GM12878 (cell line): ENCODE results near the gene ABHD8. TPM values are rescaled to one million over a fixed set of nuclear protein-coding genes. Genes with fewer than 3 reads are reported as not detected.

Experiments used
- ATAC-seq: fragments of 200-7000 bp; cut with Tn5 transposase; 3 replicates; pipeline ENCODE4 v1.9.1; 2020; ENCODE audit warnings: mild to moderate bottlenecking, moderate library complexity
- BruUV-seq: library from RNA; stranded (reverse); fragments of 400-500 nt; replicated peaks from 2 replicates; lab custom pipeline; 2021; lab: Mats Ljungman, UMichigan
- CTCF ChIA-PET: fragments of 300-600 bp; sonication (Branson Sonifier 250); formaldehyde crosslinking; extraction: SDS; loops from one replicate; lab custom pipeline; 2021; ENCODE audit warnings: inconsistent platforms; lab: Yijun Ruan, JAX
- POLR2A ChIA-PET: fragments of 350-600 bp; formaldehyde crosslinking; extraction: SDS; loops from one replicate; lab custom pipeline; 2021; ENCODE audit warnings: inconsistent platforms; lab: Charles Lee
- RAD21 ChIA-PET: fragments of 300-600 bp; sonication (Branson Sonifier 250); formaldehyde crosslinking; loops from one replicate; lab custom pipeline; 2023; ENCODE audit warnings: antibody characterized with exemption; ENCODE audit not compliant: unreplicated experiment; lab: Charles Lee
- SMC1A ChIA-PET: fragments of 300-600 bp; sonication (Branson Sonifier 250); formaldehyde crosslinking; loops from one replicate; lab custom pipeline; 2023; ENCODE audit not compliant: unreplicated experiment, uncharacterized antibody; lab: Charles Lee
- DNase-seq: peaks from one replicate; pipeline ENCODE4 v3.0.0-alpha.2; 2011; ENCODE audit warnings: low read depth, low spot score
- FAIRE-seq: peaks from 3 replicates; lab custom pipeline; 2011; peaks lifted over from hg19 to GRCh38; lab: Jason Lieb, UNC
- H2AFZ ChIP-seq: 2 replicates; pipeline ENCODE4 v1.6.0; 2011; ENCODE audit warnings: low read depth, low read length, control low read depth; ENCODE audit not compliant: control insufficient read depth
- H3K27ac ChIP-seq: 2 replicates; pipeline ENCODE4 v1.5.1; 2011; ENCODE audit warnings: control low read depth; ENCODE audit not compliant: control insufficient read depth, insufficient read depth
- H3K27me3 ChIP-seq, 2 experiments: replicated peaks in 1 of 2; 2 replicates each; pipeline versions ENCODE4 v1.6.0 to v1.6.1; 2011; ENCODE audit warnings: low read length in 1 of 2; ENCODE audit not compliant: control insufficient read depth in 2 of 2, insufficient read depth in 2 of 2
- H3K36me3 ChIP-seq, 2 experiments: 2 replicates each; pipeline ENCODE4 v1.5.1; 2011; ENCODE audit warnings: low read length in 1 of 2; ENCODE audit not compliant: control insufficient read depth in 2 of 2, insufficient read depth in 2 of 2
- H3K4me1 ChIP-seq: 2 replicates; pipeline ENCODE4 v1.6.1; 2011; ENCODE audit warnings: mild to moderate bottlenecking, low read length, moderate library complexity, mixed read lengths; ENCODE audit not compliant: control insufficient read depth, insufficient read depth
- H3K4me2 ChIP-seq: 2 replicates; pipeline ENCODE4 v1.6.0; 2011; ENCODE audit warnings: control low read depth; ENCODE audit not compliant: control insufficient read depth, insufficient read depth
- H3K4me3 ChIP-seq: fragments of 200-600 bp; sonication (generic); 2 replicates; pipeline ENCODE4 v1.5.1; 2016
- H3K79me2 ChIP-seq: 2 replicates; pipeline ENCODE4 v1.6.0; 2011; ENCODE audit warnings: low read length; ENCODE audit not compliant: control insufficient read depth, insufficient read depth
- H3K9ac ChIP-seq: 2 replicates; pipeline ENCODE4 v1.8.0; 2011; ENCODE audit warnings: low read length, control low read depth, mixed read lengths; ENCODE audit not compliant: control insufficient read depth, insufficient read depth
- H3K9me3 ChIP-seq: replicated peaks from 3 replicates; pipeline ENCODE4 v1.5.1; 2011; ENCODE audit warnings: mild to moderate bottlenecking, low read length; ENCODE audit not compliant: control insufficient read depth, insufficient read depth
- H4K20me1 ChIP-seq: 2 replicates; pipeline ENCODE4 v1.6.0; 2011; ENCODE audit not compliant: control insufficient read depth, insufficient read depth
- BACH1 ChIP-seq: fragments of 450-650 bp; IDR thresholded peaks from 2 replicates; pipeline ENCODE4 v1.6.1; 2017; ENCODE audit warnings: mild to moderate bottlenecking, borderline replicate concordance
- BCLAF1 ChIP-seq: fragments of 450-650 bp; IDR thresholded peaks from 2 replicates; pipeline ENCODE4 v1.6.1; 2017; ENCODE audit warnings: antibody characterized with exemption, mild to moderate bottlenecking, moderate library complexity
- CTCF ChIP-seq, 3 experiments: IDR thresholded peaks in 2 of 3; conservative IDR thresholded peaks in 1 of 3; 2 replicates each; pipeline ENCODE4 v1.5.1; 2011; ENCODE audit warnings: low read depth in 3 of 3, low read length in 3 of 3, mild to moderate bottlenecking in 3 of 3, control low read depth in 2 of 3, moderate library complexity in 2 of 3, inconsistent platforms in 1 of 3, mixed read lengths in 1 of 3; ENCODE audit not compliant: control insufficient read depth in 2 of 3, insufficient read depth in 1 of 3; ENCODE audit errors: extremely low read depth in 1 of 3
- CUX1 ChIP-seq: IDR thresholded peaks from 2 replicates; pipeline ENCODE4 v1.6.1; 2012; ENCODE audit warnings: improper control_type of control experiment, low read depth, low read length; ENCODE audit not compliant: insufficient replicate concordance
- LARP7 ChIP-seq: fragments of 450-650 bp; IDR thresholded peaks from 2 replicates; pipeline ENCODE4 v1.6.1; 2017; ENCODE audit warnings: mild to moderate bottlenecking
- MTA3 ChIP-seq: IDR thresholded peaks from 2 replicates; pipeline ENCODE4 v1.6.1; 2012; ENCODE audit warnings: low read length, inconsistent platforms, borderline replicate concordance
- WGBS: methylation state at CpG from one replicate; pipeline ENCODE4 v1.1.6; 2016; ENCODE audit warnings: low lambda C conversion rate; ENCODE audit not compliant: insufficient replicate concordance, insufficient coverage; ENCODE audit errors: missing lambda C conversion rate; 5-methylcytosine and 5-hydroxymethylcytosine counted together
- in situ Hi-C: fragments of 300-500 bp; cut with MboI; formaldehyde crosslinking; loops from 9 replicates; pipeline ENCODE4 v1.14.3; 2018; ENCODE audit warnings: mixed read lengths
- intact Hi-C: fragments of 100-400 bp; cut with micrococcal nuclease; formaldehyde crosslinking; loops from one replicate; pipeline ENCODE4 v1.14.2; 2022; ENCODE audit not compliant: unreplicated experiment
- polyA plus RNA-seq, 11 experiments: library from polyadenylated mRNA; depleted of rRNA in 4 of 11; unstranded in 6 of 11; stranded (reverse) in 5 of 11; fragments of >200 nt; fragmentation: Nextera tagmentation in 4 of 11; fragmentation: Illumina TruSeq in 1 of 11; extraction: Ambion mirVana in 4 of 11; extraction: Trizol in 1 of 11; gene quantifications; 1 replicate in 1 of 11; 2 replicates in 10 of 11; pipeline versions ENCODE4 v1.2.1 to v1.2.3, GENCODE V29; 2011 to 2016; ENCODE audit warnings: inconsistent platforms in 2 of 11, missing spikeins in 2 of 11, low read depth in 1 of 11
- total RNA-seq, 4 experiments: library from RNA; depleted of rRNA in 3 of 4; stranded (reverse); fragments of >200 nt in 3 of 4; fragmentation: Illumina TruSeq in 1 of 4; extraction: Trizol in 1 of 4; gene quantifications; 2 replicates each; pipeline versions ENCODE4 v1.2.1 to v1.2.3, GENCODE V29; 2013 to 2021
- TF ChIP-seq, protein P1 (sequence below): IDR thresholded peaks from 2 replicates; pipeline ENCODE4 v1.6.1; 2012; ENCODE audit warnings: low read depth, low read length, improper control_type of control experiment

Gene ABHD8
- total and polyA plus RNA-seq, 10 of the 15 experiments (the other 5 are each of a cell fraction or from before 2014, with no cell fraction given) = 0.03 to 12.5 (median 6.0) TPM

- in situ Hi-C loops = no loop called here
- intact Hi-C loops = loop anchor here (10.0 kb wide), 1 partner anchor 410 kb away; no protein-coding TSS in a partner anchor
- Histone ChIP-seq H4K20me1 (peaks cover under 1% of the 10 kb centered on the region; the same call in 1 of the 2 replicates), H3K27ac (peak overlapping the region; percentile 84; the same call in 1 of the 2 replicates), H3K36me3 (no peaks in the 10 kb centered on the region), H3K4me3 (peak overlapping the region; percentile 83; the same call in 1 of the 2 replicates), H3K9ac (peak overlapping the region; percentile 4; the same call in 1 of the 2 replicates), H3K4me1 (peaks cover 17% of the 10 kb centered on the region), H3K9me3 (no peaks in the 10 kb centered on the region), H2AFZ (peak overlapping the region; percentile 98), H3K27me3 (no peaks in the 10 kb centered on the region), H3K4me2 (peak overlapping the region; percentile 88), H3K79me2 (peaks cover 19% of the 10 kb centered on the region)
- ChIA-PET CTCF (interaction anchor here (0.7 to 5.0 kb wide), 16 partner anchors 8 to 179 kb away, joined by 3 to 43 read pairs (median 4); partner anchors contain the start of genes ANO8, BABAM1 and BST2), SMC1A (interaction anchor here (0.8 to 2.1 kb wide), 8 partner anchors 11 to 147 kb away, joined by 3 to 8 read pairs (median 4); partner anchors contain the start of genes ANO8 and MVB12A), RAD21 (interaction anchor here (0.5 to 1.3 kb wide), 13 partner anchors 8 to 537 kb away, joined by 3 to 14 read pairs (median 4); partner anchors contain the start of genes ANO8, BABAM1 and MVB12A), POLR2A (interaction anchor here (0.6 to 2.9 kb wide), 19 partner anchors 12 to 1248 kb away, joined by 3 to 12 read pairs (median 4); partner anchors contain the start of genes ANO8 and BST2)
- WGBS = 2% methylated on average over 6 of the region's 7 CpGs
- BruUV-seq = no TSS peak
- FAIRE-seq = no peak
- no peak for ATAC-seq
- DNase-seq = no peak
- no peak for TF ChIP-seq CTCF (IDR thresholded peaks at IDR 0.05 in 2 of 3, conservative IDR thresholded peaks at IDR 0.05 in 1 of 3; ENCODE audit: control insufficient read depth in 2 of 3, extremely low read depth in 1 of 3, insufficient read depth in 1 of 3, low read depth in 3 of 3, low read length in 3 of 3)
- TF ChIP-seq MTA3 = no peak
- no peak for TF ChIP-seq BCLAF1
- TF ChIP-seq CUX1 = no peak
- TF ChIP-seq LARP7 = 0 out of 2 replicates have a peak, but pooled peaks have one; percentile 76
- TF ChIP-seq, protein P1, sequence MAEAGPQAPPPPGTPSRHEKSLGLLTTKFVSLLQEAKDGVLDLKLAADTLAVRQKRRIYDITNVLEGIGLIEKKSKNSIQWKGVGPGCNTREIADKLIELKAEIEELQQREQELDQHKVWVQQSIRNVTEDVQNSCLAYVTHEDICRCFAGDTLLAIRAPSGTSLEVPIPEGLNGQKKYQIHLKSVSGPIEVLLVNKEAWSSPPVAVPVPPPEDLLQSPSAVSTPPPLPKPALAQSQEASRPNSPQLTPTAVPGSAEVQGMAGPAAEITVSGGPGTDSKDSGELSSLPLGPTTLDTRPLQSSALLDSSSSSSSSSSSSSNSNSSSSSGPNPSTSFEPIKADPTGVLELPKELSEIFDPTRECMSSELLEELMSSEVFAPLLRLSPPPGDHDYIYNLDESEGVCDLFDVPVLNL = no peak
- TF ChIP-seq BACH1 = 0 out of 2 replicates have a peak, but pooled peaks have one; percentile 26
Measured at GRCh38 chr19:17305216-17305516, 1.9 kb upstream of the ABHD8 start.
